SK-N-SH (cell line): ENCODE results near the gene NTRK3. TPM values are rescaled to one million over a fixed set of nuclear protein-coding genes. Genes with fewer than 3 reads are reported as not detected.

Experiments
- CTCF ChIA-PET: fragments of 300-600, 350-600 bp; formaldehyde crosslinking; extraction: SDS; loops from one replicate; lab custom pipeline; 2021; lab: Yijun Ruan, JAX
- POLR2A ChIA-PET: fragments of 350-600 bp; sonication (Branson Sonifier 250); formaldehyde crosslinking; extraction: SDS; loops from one replicate; lab custom pipeline; 2020; ENCODE audit warnings: antibody characterized with exemption, inconsistent platforms; lab: Yijun Ruan, JAX
- DNase-seq: peaks from one replicate; pipeline ENCODE4 v3.0.0; 2012
- H2AFZ ChIP-seq: fragments of 200-600 bp; sonication (generic); 2 replicates; pipeline ENCODE4 v1.8.1; 2016; ENCODE audit warnings: antibody characterized with exemption, mild to moderate bottlenecking, low read depth
- H3F3A ChIP-seq: fragments of 200-600 bp; sonication (generic); replicated peaks from 2 replicates; pipeline ENCODE3; 2016; ENCODE audit warnings: antibody characterized with exemption, mild to moderate bottlenecking; ENCODE audit not compliant: insufficient read depth
- H3K27ac ChIP-seq, 2 experiments: fragments of 200-500 bp in 1 of 2; fragments of 200-600 bp in 1 of 2; sonication (Bioruptor generic) in 1 of 2; sonication (generic), shearing (Covaris generic) in 1 of 2; 2 replicates each; pipeline versions ENCODE4 v1.5.1 to v1.6.1; 2014 to 2016; ENCODE audit warnings: low read depth in 2 of 2, inconsistent platforms in 1 of 2, low read length in 1 of 2, mild to moderate bottlenecking in 1 of 2, mixed read lengths in 1 of 2
- H3K27me3 ChIP-seq: fragments of 200-600 bp; sonication (generic), shearing (Covaris generic); 2 replicates; pipeline ENCODE4 v1.6.1; 2016; ENCODE audit warnings: mixed run types; ENCODE audit not compliant: insufficient read depth
- H3K36me3 ChIP-seq, 2 experiments: fragments of 200-500 bp in 1 of 2; fragments of 200-600 bp in 1 of 2; sonication (Bioruptor generic) in 1 of 2; sonication (generic) in 1 of 2; replicated peaks in 1 of 2; 2 replicates each; pipeline versions ENCODE3 to v1.5.1; 2014 to 2016; ENCODE audit warnings: low read length in 1 of 2, mild to moderate bottlenecking in 1 of 2; ENCODE audit not compliant: insufficient read depth in 2 of 2, control insufficient read depth in 1 of 2
- H3K4me1 ChIP-seq, 2 experiments: fragments of 200-500 bp in 1 of 2; fragments of 200-600 bp in 1 of 2; sonication (Bioruptor generic) in 1 of 2; sonication (generic), shearing (Covaris generic) in 1 of 2; 2 replicates each; pipeline versions ENCODE4 v1.5.1 to v1.6.1; 2014 to 2016; ENCODE audit warnings: low read depth in 1 of 2, low read length in 1 of 2, mixed run types in 1 of 2; ENCODE audit not compliant: insufficient read depth in 2 of 2, control insufficient read depth in 1 of 2
- H3K4me2 ChIP-seq: fragments of 200-600 bp; sonication (generic), shearing (Covaris generic); 2 replicates; pipeline ENCODE4 v1.6.1; 2017; ENCODE audit warnings: mixed run types
- H3K4me3 ChIP-seq, 2 experiments: fragments of 200-500 bp in 1 of 2; fragments of 200-600 bp in 1 of 2; sonication (Bioruptor generic) in 1 of 2; sonication (generic), shearing (Covaris generic) in 1 of 2; 2 replicates each; pipeline versions ENCODE4 v1.5.1 to v1.8.1; 2014 to 2016; ENCODE audit warnings: low read depth in 2 of 2, inconsistent platforms in 1 of 2, low read length in 1 of 2, mild to moderate bottlenecking in 1 of 2, mixed read lengths in 1 of 2, moderate library complexity in 1 of 2
- H3K79me2 ChIP-seq: fragments of 200-600 bp; sonication (generic); 2 replicates; pipeline ENCODE4 v1.8.1; 2017; ENCODE audit warnings: mild to moderate bottlenecking; ENCODE audit not compliant: insufficient read depth
- H3K9ac ChIP-seq: fragments of 200-600 bp; sonication (generic); 2 replicates; pipeline ENCODE4 v1.6.1; 2017; ENCODE audit warnings: mixed run types
- H3K9me2 ChIP-seq: fragments of 200-600 bp; sonication (generic); 2 replicates; pipeline ENCODE4 v1.6.1; 2017; ENCODE audit warnings: mixed run types
- H3K9me3 ChIP-seq: fragments of 200-600 bp; sonication (generic); 2 replicates; pipeline ENCODE4 v1.6.1; 2017; ENCODE audit warnings: mixed run types, mild to moderate bottlenecking, moderate library complexity
- H4K20me1 ChIP-seq: fragments of 200-600 bp; sonication (generic); 2 replicates; pipeline ENCODE4 v1.6.1; 2017; ENCODE audit warnings: mild to moderate bottlenecking, mixed run types; ENCODE audit not compliant: insufficient read depth
- CHD2 ChIP-seq: fragments of 150-350 bp; IDR thresholded peaks from 2 replicates; pipeline ENCODE4 v1.6.1; 2018; ENCODE audit warnings: low read length; ENCODE audit not compliant: partially characterized antibody
- ELF1 ChIP-seq: IDR thresholded peaks from 2 replicates; pipeline ENCODE4 v1.4.0; 2012
- EZH2phosphoT487 ChIP-seq: fragments of 200-600 bp; sonication (generic); IDR thresholded peaks from 2 replicates; pipeline ENCODE4 v1.6.1; 2017; ENCODE audit warnings: low read depth, mixed run types, mild to moderate bottlenecking, antibody characterized with exemption, moderate library complexity, borderline replicate concordance
- FOSL2 ChIP-seq: IDR thresholded peaks from 2 replicates; pipeline ENCODE4 v1.4.0; 2012; ENCODE audit warnings: low read depth, mild to moderate bottlenecking, moderate library complexity, borderline replicate concordance
- FOXJ3 ChIP-seq: sonication (generic); formaldehyde crosslinking; IDR thresholded peaks from 2 replicates; pipeline ENCODE4 v1.5.1; 2020; ENCODE audit warnings: mild to moderate bottlenecking, missing genetic modification reagents
- FOXM1 ChIP-seq: IDR thresholded peaks from 2 replicates; pipeline ENCODE4 v1.4.0; 2012; ENCODE audit warnings: low read depth, mild to moderate bottlenecking
- GATA2 ChIP-seq: sonication (generic); formaldehyde crosslinking; IDR thresholded peaks from 2 replicates; pipeline ENCODE4 v1.5.0; 2020; ENCODE audit warnings: mild to moderate bottlenecking, missing genetic modification reagents
- MEF2A ChIP-seq: IDR thresholded peaks from 2 replicates; pipeline ENCODE4 v1.4.0; 2012; ENCODE audit warnings: low read depth, borderline replicate concordance
- NRF1 ChIP-seq: IDR thresholded peaks from 2 replicates; pipeline ENCODE4 v1.6.1; 2012; ENCODE audit warnings: low read depth, mild to moderate bottlenecking, low read length
- RAD21 ChIP-seq: IDR thresholded peaks from 2 replicates; pipeline ENCODE4 v1.6.1; 2012; ENCODE audit warnings: mild to moderate bottlenecking, low read length
- RCOR1 ChIP-seq: fragments of 150-350 bp; IDR thresholded peaks from 2 replicates; pipeline ENCODE4 v1.6.1; 2017; ENCODE audit warnings: antibody characterized with exemption, low read length
- RXRA ChIP-seq: IDR thresholded peaks from 2 replicates; pipeline ENCODE4 v1.4.0; 2012; ENCODE audit warnings: low read depth, mild to moderate bottlenecking, borderline replicate concordance
- SIN3A ChIP-seq: IDR thresholded peaks from 2 replicates; pipeline ENCODE4 v1.6.1; 2012; ENCODE audit warnings: low read depth, mild to moderate bottlenecking, low read length, moderate library complexity, borderline replicate concordance
- SMC3 ChIP-seq: IDR thresholded peaks from 2 replicates; pipeline ENCODE4 v1.6.1; 2012; ENCODE audit warnings: low read depth, low read length, improper control_type of control experiment
- TCF12 ChIP-seq: IDR thresholded peaks from 2 replicates; pipeline ENCODE4 v1.4.0; 2012
- TEAD4 ChIP-seq: IDR thresholded peaks from 2 replicates; pipeline ENCODE4 v1.4.0; 2012; ENCODE audit warnings: mild to moderate bottlenecking, borderline replicate concordance; ENCODE audit not compliant: insufficient read depth
- WGBS: methylation state at CpG from one replicate; pipeline ENCODE4 v1.1.6; 2017; ENCODE audit warnings: low lambda C conversion rate; 5-methylcytosine and 5-hydroxymethylcytosine counted together
- polyA plus RNA-seq, 3 experiments: library from polyadenylated mRNA; depleted of rRNA; stranded (reverse); fragments of >200 nt; gene quantifications; 2 replicates each; pipeline ENCODE4 v1.2.3, GENCODE V29; 2012
- TF ChIP-seq, protein P1 (sequence below): fragments of 150-350 bp; IDR thresholded peaks from 2 replicates; pipeline ENCODE4 v1.6.1; 2016; ENCODE audit warnings: mild to moderate bottlenecking, low read depth, low read length
- TF ChIP-seq, protein P2 (sequence below): fragments of 200-600 bp; sonication (generic); IDR thresholded peaks from 2 replicates; pipeline ENCODE4 v1.6.1; 2017; ENCODE audit warnings: antibody characterized with exemption, mild to moderate bottlenecking, moderate library complexity
- TF ChIP-seq, protein P3 (sequence below): IDR thresholded peaks from 2 replicates; pipeline ENCODE4 v1.4.0; 2012; ENCODE audit warnings: low read depth
- TF ChIP-seq, protein P4 (sequence below): IDR thresholded peaks from 2 replicates; pipeline ENCODE4 v1.6.1; 2012; ENCODE audit warnings: mild to moderate bottlenecking, low read depth, low read length, moderate library complexity

NTRK3 gene
- polyA plus RNA-seq, 1 of the 3 experiments (the other 2 are of a cell fraction) = 2.6 TPM

DNA sequence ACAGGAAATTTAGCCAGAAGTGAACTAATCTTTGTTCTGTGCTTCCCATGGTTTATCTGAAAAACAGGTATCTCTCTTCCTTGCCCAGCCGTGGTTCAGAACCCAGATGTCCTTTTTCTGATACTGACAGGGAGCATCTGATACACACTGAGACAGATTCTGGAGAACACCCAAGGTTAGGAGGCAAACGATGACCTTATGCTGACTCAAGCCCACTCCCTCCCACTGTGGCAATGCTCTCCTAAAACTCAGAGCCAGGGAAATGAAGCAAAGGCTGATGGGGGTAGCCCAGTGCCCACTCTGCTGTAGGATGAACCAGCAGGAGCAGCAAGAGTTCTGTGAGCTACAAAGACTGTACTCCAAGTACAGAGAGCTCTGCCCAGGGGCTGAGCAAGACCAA is 225.1 kb downstream of the NTRK3 start:
- Histone ChIP-seq H3F3A (no peaks in the 10 kb centered on the region), H3K27ac (no peak overlapping the region), H3K4me3 (no peak overlapping the region), H3K79me2 (no peaks in the 10 kb centered on the region), H2AFZ (no peak overlapping the region), H3K9me3 (no peaks in the 10 kb centered on the region), H3K27me3 (no peaks in the 10 kb centered on the region), H3K9me2 (no peaks in the 10 kb centered on the region), H3K36me3 (no peaks in the 10 kb centered on the region), H3K4me2 (no peak overlapping the region), H3K4me1 (peaks cover 0 to 2% of the 10 kb centered on the region in 2 experiments; a peak in 1 of 4 replicates), H3K9ac (no peak overlapping the region), H4K20me1 (no peaks in the 10 kb centered on the region)
- POLR2A ChIA-PET = no interaction called here
- CTCF ChIA-PET = no interaction called here
- TF ChIP-seq FOXJ3 (CRISPR knock-in tag) (no peak), SIN3A (no peak)
- DNase-seq = no peak
- 33% methylated on average over 2 of the region's 2 CpGs for WGBS

DNA sequence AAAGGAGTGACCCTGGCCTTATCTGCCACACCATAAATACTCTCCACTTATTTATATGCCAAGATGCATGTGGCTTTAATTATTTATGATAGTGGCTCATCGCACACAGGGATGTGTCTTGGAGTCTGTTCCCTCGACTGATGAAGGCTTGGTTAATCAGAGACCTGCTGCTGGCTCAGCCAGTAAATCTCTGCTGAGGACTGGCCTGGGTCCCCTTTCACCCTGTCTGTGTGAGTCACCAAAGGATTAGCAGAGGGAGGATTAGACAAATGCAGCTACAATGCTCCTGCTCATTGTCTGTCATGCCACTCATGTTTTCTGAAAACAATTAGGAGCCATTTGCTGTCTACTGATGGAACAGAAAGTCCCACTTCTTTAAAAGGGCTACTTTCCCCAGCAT is 226.8 kb downstream of the NTRK3 start:
- DNase-seq = peak; percentile 33
- H3K9me2 ChIP-seq = no peaks in the 10 kb centered on the region
- H3K9ac ChIP-seq = no peak overlapping the region
- no peaks in the 10 kb centered on the region for H3K9me3 ChIP-seq
- WGBS = 23% methylated on average over 2 of the region's 2 CpGs
- TF ChIP-seq NRF1 (no peak), FOXM1 (no peak), EZH2phosphoT487 (no peak), TCF12 (no peak), RAD21 (no peak), MEF2A (no peak), FOSL2 (no peak), GATA2 (CRISPR knock-in tag) (no peak), CHD2 (no peak), ELF1 (no peak), FOXJ3 (CRISPR knock-in tag) (no peak), TEAD4 (no peak), RCOR1 (no peak), RXRA (no peak), SMC3 (no peak)
- TF ChIP-seq, protein P1, sequence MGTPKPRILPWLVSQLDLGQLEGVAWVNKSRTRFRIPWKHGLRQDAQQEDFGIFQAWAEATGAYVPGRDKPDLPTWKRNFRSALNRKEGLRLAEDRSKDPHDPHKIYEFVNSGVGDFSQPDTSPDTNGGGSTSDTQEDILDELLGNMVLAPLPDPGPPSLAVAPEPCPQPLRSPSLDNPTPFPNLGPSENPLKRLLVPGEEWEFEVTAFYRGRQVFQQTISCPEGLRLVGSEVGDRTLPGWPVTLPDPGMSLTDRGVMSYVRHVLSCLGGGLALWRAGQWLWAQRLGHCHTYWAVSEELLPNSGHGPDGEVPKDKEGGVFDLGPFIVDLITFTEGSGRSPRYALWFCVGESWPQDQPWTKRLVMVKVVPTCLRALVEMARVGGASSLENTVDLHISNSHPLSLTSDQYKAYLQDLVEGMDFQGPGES = no peak
- TF ChIP-seq, protein P2, sequence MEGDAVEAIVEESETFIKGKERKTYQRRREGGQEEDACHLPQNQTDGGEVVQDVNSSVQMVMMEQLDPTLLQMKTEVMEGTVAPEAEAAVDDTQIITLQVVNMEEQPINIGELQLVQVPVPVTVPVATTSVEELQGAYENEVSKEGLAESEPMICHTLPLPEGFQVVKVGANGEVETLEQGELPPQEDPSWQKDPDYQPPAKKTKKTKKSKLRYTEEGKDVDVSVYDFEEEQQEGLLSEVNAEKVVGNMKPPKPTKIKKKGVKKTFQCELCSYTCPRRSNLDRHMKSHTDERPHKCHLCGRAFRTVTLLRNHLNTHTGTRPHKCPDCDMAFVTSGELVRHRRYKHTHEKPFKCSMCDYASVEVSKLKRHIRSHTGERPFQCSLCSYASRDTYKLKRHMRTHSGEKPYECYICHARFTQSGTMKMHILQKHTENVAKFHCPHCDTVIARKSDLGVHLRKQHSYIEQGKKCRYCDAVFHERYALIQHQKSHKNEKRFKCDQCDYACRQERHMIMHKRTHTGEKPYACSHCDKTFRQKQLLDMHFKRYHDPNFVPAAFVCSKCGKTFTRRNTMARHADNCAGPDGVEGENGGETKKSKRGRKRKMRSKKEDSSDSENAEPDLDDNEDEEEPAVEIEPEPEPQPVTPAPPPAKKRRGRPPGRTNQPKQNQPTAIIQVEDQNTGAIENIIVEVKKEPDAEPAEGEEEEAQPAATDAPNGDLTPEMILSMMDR = no peak
- TF ChIP-seq, protein P3, sequence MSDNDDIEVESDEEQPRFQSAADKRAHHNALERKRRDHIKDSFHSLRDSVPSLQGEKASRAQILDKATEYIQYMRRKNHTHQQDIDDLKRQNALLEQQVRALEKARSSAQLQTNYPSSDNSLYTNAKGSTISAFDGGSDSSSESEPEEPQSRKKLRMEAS = no peak
- TF ChIP-seq, protein P4, sequence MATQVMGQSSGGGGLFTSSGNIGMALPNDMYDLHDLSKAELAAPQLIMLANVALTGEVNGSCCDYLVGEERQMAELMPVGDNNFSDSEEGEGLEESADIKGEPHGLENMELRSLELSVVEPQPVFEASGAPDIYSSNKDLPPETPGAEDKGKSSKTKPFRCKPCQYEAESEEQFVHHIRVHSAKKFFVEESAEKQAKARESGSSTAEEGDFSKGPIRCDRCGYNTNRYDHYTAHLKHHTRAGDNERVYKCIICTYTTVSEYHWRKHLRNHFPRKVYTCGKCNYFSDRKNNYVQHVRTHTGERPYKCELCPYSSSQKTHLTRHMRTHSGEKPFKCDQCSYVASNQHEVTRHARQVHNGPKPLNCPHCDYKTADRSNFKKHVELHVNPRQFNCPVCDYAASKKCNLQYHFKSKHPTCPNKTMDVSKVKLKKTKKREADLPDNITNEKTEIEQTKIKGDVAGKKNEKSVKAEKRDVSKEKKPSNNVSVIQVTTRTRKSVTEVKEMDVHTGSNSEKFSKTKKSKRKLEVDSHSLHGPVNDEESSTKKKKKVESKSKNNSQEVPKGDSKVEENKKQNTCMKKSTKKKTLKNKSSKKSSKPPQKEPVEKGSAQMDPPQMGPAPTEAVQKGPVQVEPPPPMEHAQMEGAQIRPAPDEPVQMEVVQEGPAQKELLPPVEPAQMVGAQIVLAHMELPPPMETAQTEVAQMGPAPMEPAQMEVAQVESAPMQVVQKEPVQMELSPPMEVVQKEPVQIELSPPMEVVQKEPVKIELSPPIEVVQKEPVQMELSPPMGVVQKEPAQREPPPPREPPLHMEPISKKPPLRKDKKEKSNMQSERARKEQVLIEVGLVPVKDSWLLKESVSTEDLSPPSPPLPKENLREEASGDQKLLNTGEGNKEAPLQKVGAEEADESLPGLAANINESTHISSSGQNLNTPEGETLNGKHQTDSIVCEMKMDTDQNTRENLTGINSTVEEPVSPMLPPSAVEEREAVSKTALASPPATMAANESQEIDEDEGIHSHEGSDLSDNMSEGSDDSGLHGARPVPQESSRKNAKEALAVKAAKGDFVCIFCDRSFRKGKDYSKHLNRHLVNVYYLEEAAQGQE = no peak
- H3K79me2 ChIP-seq = no peaks in the 10 kb centered on the region
- H3K4me2 ChIP-seq = no peak overlapping the region
- H4K20me1 ChIP-seq = no peaks in the 10 kb centered on the region
- no peak overlapping the region for H3K4me3 ChIP-seq
- no peaks in the 10 kb centered on the region for H3F3A ChIP-seq
- no peaks in the 10 kb centered on the region for H3K27me3 ChIP-seq
- ChIA-PET CTCF (interaction anchor here (1.5 kb wide), 1 partner anchor 18 kb away, joined by 3 read pairs; no protein-coding TSS in a partner anchor), POLR2A (no interaction called here)
- H3K36me3 ChIP-seq = no peaks in the 10 kb centered on the region
- no peak overlapping the region for H3K27ac ChIP-seq
- no peak overlapping the region for H2AFZ ChIP-seq
- peaks cover 0 to 2% of the 10 kb centered on the region in 2 experiments; a peak in 1 of 4 replicates for H3K4me1 ChIP-seq
